Stimulated activated CD4-positive, alpha-beta T cell treated with anti-CD3 and anti-CD28 coated beads, TNF-alpha, amount 100 ng/mL, for 1 hour (primary cell): ENCODE data around the gene PAGE1.
"Not testable (repeated sequence)": the region's sequence is repeated elsewhere in the genome, so short reads cannot be mapped to it uniquely, and the experiment has no call there.

ENCODE experiments used
- DNase-seq, 3 donors: peaks; one replicate each; pipeline ENCODE4 v3.0.0-alpha.2; 2020; ENCODE audit warnings: low read depth in 3 of 3, low spot score in 1 of 3

Gene PAGE1

GRCh38 chrX:49695276-49696180 is at the start of gene PAGE1:
Gene PAGE1 (minus strand): TSS chrX:49695984. CDS start chrX:49694770, 1,214 bp downstream.
- no peak for DNase-seq

GRCh38 chrX:49741501-49741900 is 45.7 kb upstream of the PAGE1 start:
- not testable (repeated sequence) for DNase-seq

- DNase-seq: no peak
Measured at GRCh38 chrX:49727847-49728246, 32.1 kb upstream of the PAGE1 start.

GRCh38 chrX:49726966-49727365 is 31.2 kb upstream of the PAGE1 start:
- DNase-seq: no peak

- DNase-seq: no peak
Measured at GRCh38 chrX:49725923-49726904, 30.4 kb upstream of the PAGE1 start.

GRCh38 chrX:49725401-49725800 is 29.6 kb upstream of the PAGE1 start:
- DNase-seq: no peak

- not testable (repeated sequence) for DNase-seq
Measured at GRCh38 chrX:49720106-49720505, 24.3 kb upstream of the PAGE1 start.

- no peak for DNase-seq
Measured at GRCh38 chrX:49712577-49712976, 16.8 kb upstream of the PAGE1 start.

- DNase-seq: no peak
Measured at GRCh38 chrX:49710744-49711319, 15.0 kb upstream of the PAGE1 start.

- DNase-seq: no peak
Measured at GRCh38 chrX:49704691-49705404, 9.1 kb upstream of the PAGE1 start.

- DNase-seq: no peak
Measured at GRCh38 chrX:49701933-49702332, 6.1 kb upstream of the PAGE1 start.

- no peak for DNase-seq
Measured at GRCh38 chrX:49701323-49701722, 5.5 kb upstream of the PAGE1 start.

GRCh38 chrX:49675075-49675719 is 20.6 kb downstream of the PAGE1 start:
- no peak for DNase-seq

GRCh38 chrX:49673394-49673793 is 22.4 kb downstream of the PAGE1 start:
- no peak for DNase-seq

- DNase-seq: no peak
Measured at GRCh38 chrX:49664824-49665223, 31.0 kb downstream of the PAGE1 start.

- DNase-seq: no peak
Measured at GRCh38 chrX:49661881-49662280, 33.9 kb downstream of the PAGE1 start.

- DNase-seq: no peak
Measured at GRCh38 chrX:49659771-49660170, 36.0 kb downstream of the PAGE1 start.

- DNase-seq: no peak
Measured at GRCh38 chrX:49656533-49656932, 39.3 kb downstream of the PAGE1 start.

- DNase-seq: no peak
Measured at GRCh38 chrX:49644991-49645637, 50.7 kb downstream of the PAGE1 start.
